Loucy (cell line): ENCODE data around the gene CERS6.

Experiments
- H2AFZ ChIP-seq: fragments of 200-600 bp; sonication (generic); 2 replicates; pipeline ENCODE4 v1.6.0; 2016; ENCODE audit warnings: antibody characterized with exemption, mild to moderate bottlenecking, low read length, moderate library complexity
- H3F3A ChIP-seq: fragments of 200-600 bp; 2 replicates; pipeline ENCODE4 v1.6.0; 2016; ENCODE audit warnings: antibody characterized with exemption, low read depth, mild to moderate bottlenecking
- H3K27me3 ChIP-seq: fragments of 200-600 bp; sonication (generic); 2 replicates; pipeline ENCODE4 v1.6.1; 2014; ENCODE audit warnings: low read length, mild to moderate bottlenecking; ENCODE audit not compliant: insufficient read depth, poor library complexity, severe bottlenecking
- H3K36me3 ChIP-seq: fragments of 200-600 bp; sonication (generic); 2 replicates; pipeline ENCODE4 v1.6.1; 2016; ENCODE audit warnings: low read length; ENCODE audit not compliant: insufficient read depth
- H3K4me1 ChIP-seq: fragments of 200-600 bp; sonication (generic); 2 replicates; pipeline ENCODE4 v1.5.1; 2014; ENCODE audit warnings: low read length, mild to moderate bottlenecking; ENCODE audit not compliant: insufficient read depth, poor library complexity, severe bottlenecking
- H3K4me2 ChIP-seq: fragments of 200-600 bp; sonication (generic); 2 replicates; pipeline ENCODE4 v1.6.0; 2014; ENCODE audit warnings: antibody characterized with exemption, low read length, low read depth, mild to moderate bottlenecking; ENCODE audit not compliant: poor library complexity, severe bottlenecking
- H3K4me3 ChIP-seq: fragments of 200-600 bp; sonication (generic); 2 replicates; pipeline ENCODE4 v1.5.1; 2014; ENCODE audit warnings: low read length, mild to moderate bottlenecking, mixed read lengths; ENCODE audit not compliant: poor library complexity, severe bottlenecking
- H3K79me2 ChIP-seq: fragments of 200-600 bp; sonication (generic); 2 replicates; pipeline ENCODE4 v1.6.1; 2014; ENCODE audit warnings: low read length; ENCODE audit not compliant: insufficient read depth
- H3K9ac ChIP-seq: fragments of 200-600 bp; sonication (generic); 2 replicates; pipeline ENCODE4 v1.6.0; 2014; ENCODE audit warnings: mild to moderate bottlenecking, low read depth, low read length, moderate library complexity; ENCODE audit not compliant: poor library complexity, severe bottlenecking
- H3K9me2 ChIP-seq: fragments of 200-600 bp; sonication (generic); replicated peaks from 2 replicates; pipeline ENCODE4 v1.6.1; 2016; ENCODE audit warnings: low read depth, low read length, mixed read lengths
- H3K9me3 ChIP-seq: fragments of 200-600 bp; sonication (generic); 2 replicates; pipeline ENCODE4 v1.6.1; 2014; ENCODE audit warnings: mild to moderate bottlenecking, antibody characterized with exemption, low read length, low read depth; ENCODE audit not compliant: insufficient read depth
- H4K20me1 ChIP-seq: fragments of 200-600 bp; sonication (generic); 2 replicates; pipeline ENCODE4 v1.6.0; 2014; ENCODE audit warnings: antibody characterized with exemption, low read length, mild to moderate bottlenecking; ENCODE audit not compliant: insufficient read depth, poor library complexity, severe bottlenecking
- EZH2phosphoT487 ChIP-seq: fragments of 200-600 bp; IDR thresholded peaks from 2 replicates; pipeline ENCODE4 v1.6.1; 2018; ENCODE audit warnings: antibody characterized with exemption, mild to moderate bottlenecking, moderate library complexity, borderline replicate concordance
- TF ChIP-seq, protein P1 (sequence below): fragments of 200-600 bp; sonication (generic); conservative IDR thresholded peaks from 2 replicates; pipeline ENCODE4 v1.5.1; 2014; ENCODE audit warnings: mild to moderate bottlenecking, antibody characterized with exemption, low read length

Gene CERS6

DNA sequence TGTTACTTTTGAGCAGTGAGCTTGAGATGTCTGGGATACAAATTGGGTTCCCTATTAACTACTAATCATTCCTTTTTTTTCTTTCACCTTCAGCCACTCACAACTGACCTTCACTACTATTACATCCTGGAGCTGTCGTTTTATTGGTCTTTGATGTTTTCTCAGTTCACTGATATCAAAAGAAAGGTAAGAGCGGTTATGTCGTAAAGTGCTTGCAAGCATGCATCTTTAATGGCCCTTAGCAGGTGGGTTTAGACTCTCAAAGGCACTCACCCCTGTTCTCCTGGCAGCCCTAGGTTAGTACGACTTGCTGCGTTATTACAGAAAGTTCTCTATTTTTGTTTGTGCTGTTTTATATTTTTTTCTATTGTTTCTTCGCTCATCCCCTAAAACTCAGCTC, 238.8 kb downstream of the CERS6 start:
- H3K9me3 ChIP-seq: no peaks in the 10 kb centered on the region; the same call in 1 of the 2 replicates
- H3K36me3 ChIP-seq: peaks cover 56% of the 10 kb centered on the region
- no peak overlapping the region for H2AFZ ChIP-seq
- no peaks in the 10 kb centered on the region for H4K20me1 ChIP-seq
- no peak overlapping the region for H3K9ac ChIP-seq
- no peaks in the 10 kb centered on the region for H3K79me2 ChIP-seq
- TF ChIP-seq, protein P1, sequence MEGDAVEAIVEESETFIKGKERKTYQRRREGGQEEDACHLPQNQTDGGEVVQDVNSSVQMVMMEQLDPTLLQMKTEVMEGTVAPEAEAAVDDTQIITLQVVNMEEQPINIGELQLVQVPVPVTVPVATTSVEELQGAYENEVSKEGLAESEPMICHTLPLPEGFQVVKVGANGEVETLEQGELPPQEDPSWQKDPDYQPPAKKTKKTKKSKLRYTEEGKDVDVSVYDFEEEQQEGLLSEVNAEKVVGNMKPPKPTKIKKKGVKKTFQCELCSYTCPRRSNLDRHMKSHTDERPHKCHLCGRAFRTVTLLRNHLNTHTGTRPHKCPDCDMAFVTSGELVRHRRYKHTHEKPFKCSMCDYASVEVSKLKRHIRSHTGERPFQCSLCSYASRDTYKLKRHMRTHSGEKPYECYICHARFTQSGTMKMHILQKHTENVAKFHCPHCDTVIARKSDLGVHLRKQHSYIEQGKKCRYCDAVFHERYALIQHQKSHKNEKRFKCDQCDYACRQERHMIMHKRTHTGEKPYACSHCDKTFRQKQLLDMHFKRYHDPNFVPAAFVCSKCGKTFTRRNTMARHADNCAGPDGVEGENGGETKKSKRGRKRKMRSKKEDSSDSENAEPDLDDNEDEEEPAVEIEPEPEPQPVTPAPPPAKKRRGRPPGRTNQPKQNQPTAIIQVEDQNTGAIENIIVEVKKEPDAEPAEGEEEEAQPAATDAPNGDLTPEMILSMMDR: no peak
- no peak for TF ChIP-seq EZH2phosphoT487
- H3K4me1 ChIP-seq: peaks cover 32% of the 10 kb centered on the region
- no peak overlapping the region for H3K4me3 ChIP-seq
- H3K27me3 ChIP-seq: no peaks in the 10 kb centered on the region
- no peak overlapping the region for H3K4me2 ChIP-seq
- H3K9me2 ChIP-seq: no peaks in the 10 kb centered on the region
- no peaks in the 10 kb centered on the region for H3F3A ChIP-seq

DNA sequence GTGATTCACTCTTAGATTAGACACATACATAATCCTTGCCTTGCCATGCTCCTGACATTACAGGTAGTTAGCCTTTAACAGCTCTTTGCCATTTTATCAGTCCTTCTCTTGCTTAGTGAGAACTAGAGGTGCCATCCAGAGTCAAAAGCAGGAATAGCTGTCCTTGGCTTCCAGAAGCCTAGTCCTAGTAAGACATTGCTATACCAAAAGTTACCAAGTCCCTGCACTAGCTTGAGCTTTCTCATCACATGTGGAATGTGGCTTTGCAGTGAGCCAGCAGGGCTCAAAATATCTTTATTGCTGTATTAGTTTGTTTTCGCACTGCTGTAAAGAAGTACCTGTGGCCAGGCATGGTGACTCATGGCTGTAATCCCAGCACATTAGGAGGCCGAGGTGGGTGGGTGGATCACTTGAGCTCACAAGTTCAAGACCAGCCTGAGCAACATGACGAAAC, 241.6 kb downstream of the CERS6 start:
- H3K9me2 ChIP-seq: no peaks in the 10 kb centered on the region
- TF ChIP-seq, protein P1: no peak
- peaks cover 22% of the 10 kb centered on the region for H3K4me1 ChIP-seq
- no peaks in the 10 kb centered on the region for H3K79me2 ChIP-seq
- H3K4me2 ChIP-seq: no peak overlapping the region
- no peak overlapping the region for H2AFZ ChIP-seq
- no peak overlapping the region for H3K9ac ChIP-seq
- no peaks in the 10 kb centered on the region; the same call in 1 of the 2 replicates for H3K9me3 ChIP-seq
- H3K27me3 ChIP-seq: no peaks in the 10 kb centered on the region
- no peak overlapping the region for H3K4me3 ChIP-seq
- H3K36me3 ChIP-seq: peaks cover 43% of the 10 kb centered on the region
- H4K20me1 ChIP-seq: no peaks in the 10 kb centered on the region
- no peaks in the 10 kb centered on the region for H3F3A ChIP-seq

DNA sequence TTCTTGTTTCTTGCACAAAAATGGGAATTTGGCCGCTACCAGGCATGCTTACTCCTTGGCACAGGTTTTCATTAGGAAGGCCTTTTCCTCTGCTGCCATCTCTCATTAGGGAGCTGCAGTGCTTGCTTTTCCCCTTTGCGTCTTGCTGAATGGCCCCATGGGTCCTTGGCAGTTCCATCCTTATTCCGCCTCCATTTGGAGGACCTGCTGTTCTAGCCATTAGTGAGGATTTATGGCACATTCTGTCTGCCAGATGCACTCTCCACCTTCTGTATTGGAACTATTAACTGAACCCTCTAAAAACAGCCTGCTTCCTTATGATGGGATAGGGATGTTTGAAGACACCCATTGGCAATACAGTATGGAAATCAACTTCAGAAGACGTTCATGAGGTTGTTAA, 242.9 kb downstream of the CERS6 start:
- no peak overlapping the region for H2AFZ ChIP-seq
- H3K4me3 ChIP-seq: no peak overlapping the region
- no peak for TF ChIP-seq EZH2phosphoT487
- TF ChIP-seq, protein P1: no peak
- no peak overlapping the region for H3K9ac ChIP-seq
- H3K4me1 ChIP-seq: peaks cover 12% of the 10 kb centered on the region
- no peaks in the 10 kb centered on the region for H3K79me2 ChIP-seq
- H3K4me2 ChIP-seq: no peak overlapping the region
- no peaks in the 10 kb centered on the region; the same call in 1 of the 2 replicates for H3K9me3 ChIP-seq
- no peaks in the 10 kb centered on the region for H3K9me2 ChIP-seq
- no peaks in the 10 kb centered on the region for H3F3A ChIP-seq
- peaks cover 43% of the 10 kb centered on the region for H3K36me3 ChIP-seq
- H3K27me3 ChIP-seq: no peaks in the 10 kb centered on the region
- H4K20me1 ChIP-seq: no peaks in the 10 kb centered on the region
